Heart left ventricle (tissue), 13 donors: ENCODE measurements around the gene SNAP25.

Source experiments
- POLR2A ChIP-seq, 2 donors: fragments of 450-650 bp; IDR thresholded peaks; one replicate each; pipeline ENCODE4 v1.6.1; 2017; ENCODE audit warnings: antibody characterized with exemption in 2 of 2, mild to moderate bottlenecking in 2 of 2, moderate library complexity in 2 of 2
- TF ChIP-seq, protein P1 (sequence below), 12 donors: fragments of 200-600 bp; sonication (generic) in 4 of 12; IDR thresholded peaks; one replicate each; pipeline versions ENCODE4 v1.5.0 to v1.8.0; 2018 to 2022; ENCODE audit warnings: antibody characterized with exemption in 12 of 12, mild to moderate bottlenecking in 5 of 12
- donor health status: ischemic (EF 13 %, LVEDD 7.1; RV severe dilation, severe dysfunction).
- donor health status: DM: no; HTN: yes; CAD: no.
- donor health status: DM: no; HTN: no; CAD: no.
- donor health status: ischemic (EF 25% LVEDD 6.9; RV normal size, moderate dysfunction).
- donor health status: ischemic (EF 25% LVEDD 5.7; RV mildly dilated, moderate dysfunction).
- donor health status: ischemic (EF 35%, LVEDD 5.7; RV mildly dilated, moderate dysfunction).
- donor health status: nonischemic (EF 11% LVEDD 7.7; RV severe dilation, severe dysfunction).
- donor health status: DM: yes; HTN: yes; CAD: no.
- donor health status: PGD.
- donor health status: ischemic (EF 29% LVEDD 5.4; RV normal size, mild dysfunction).
- donor health status: nonischemic (EF 23%, LVEDD 6.1; RV moderate dilation, normal function).

DNA sequence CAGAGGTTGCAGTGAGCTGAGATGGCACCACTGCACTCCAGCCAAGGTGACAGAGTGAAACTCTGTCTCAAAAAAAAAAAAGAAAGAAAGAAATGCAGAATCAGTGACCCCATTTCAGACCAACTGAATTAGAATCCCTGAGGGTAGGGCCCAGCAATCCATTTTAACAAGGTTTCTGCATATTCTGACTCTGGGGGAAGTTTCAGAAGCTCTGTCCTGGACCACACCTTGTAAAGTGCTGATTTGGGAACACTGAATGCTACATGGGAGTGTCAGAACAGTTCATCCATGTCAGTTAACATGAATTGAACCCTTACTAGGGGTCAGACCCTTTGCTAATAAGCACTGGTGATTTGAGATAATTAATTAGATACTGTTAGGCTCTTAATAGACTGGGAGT, 52.0 kb downstream of the SNAP25 start:
- TF ChIP-seq, protein P1, sequence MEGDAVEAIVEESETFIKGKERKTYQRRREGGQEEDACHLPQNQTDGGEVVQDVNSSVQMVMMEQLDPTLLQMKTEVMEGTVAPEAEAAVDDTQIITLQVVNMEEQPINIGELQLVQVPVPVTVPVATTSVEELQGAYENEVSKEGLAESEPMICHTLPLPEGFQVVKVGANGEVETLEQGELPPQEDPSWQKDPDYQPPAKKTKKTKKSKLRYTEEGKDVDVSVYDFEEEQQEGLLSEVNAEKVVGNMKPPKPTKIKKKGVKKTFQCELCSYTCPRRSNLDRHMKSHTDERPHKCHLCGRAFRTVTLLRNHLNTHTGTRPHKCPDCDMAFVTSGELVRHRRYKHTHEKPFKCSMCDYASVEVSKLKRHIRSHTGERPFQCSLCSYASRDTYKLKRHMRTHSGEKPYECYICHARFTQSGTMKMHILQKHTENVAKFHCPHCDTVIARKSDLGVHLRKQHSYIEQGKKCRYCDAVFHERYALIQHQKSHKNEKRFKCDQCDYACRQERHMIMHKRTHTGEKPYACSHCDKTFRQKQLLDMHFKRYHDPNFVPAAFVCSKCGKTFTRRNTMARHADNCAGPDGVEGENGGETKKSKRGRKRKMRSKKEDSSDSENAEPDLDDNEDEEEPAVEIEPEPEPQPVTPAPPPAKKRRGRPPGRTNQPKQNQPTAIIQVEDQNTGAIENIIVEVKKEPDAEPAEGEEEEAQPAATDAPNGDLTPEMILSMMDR (IDR thresholded peaks at IDR 0.05), result no peak
- TF ChIP-seq POLR2A (IDR thresholded peaks at IDR 0.05), result no peak
